ENCODE measurements around the gene LEMD3.

The LEMD3 gene

GRCh38 chr12:65229441-65229840 lies 60.1 kb downstream of the LEMD3 start:
- DNase-seq = no peak
- TF ChIP-seq CTCF (IDR thresholded peaks at IDR 0.05; ENCODE audit: low read depth, low read length) = no peak
- H3K4me1 ChIP-seq = no peaks in the 10 kb centered on the region
- no peaks in the 10 kb centered on the region; the same call in 1 of the 2 replicates for H3K36me3 ChIP-seq
- H3K9me3 ChIP-seq = no peaks in the 10 kb centered on the region
- no peaks in the 10 kb centered on the region for H3K27me3 ChIP-seq
- no peak overlapping the region for H3K4me3 ChIP-seq (ENCODE audit: low read depth, low read length)

- no peak overlapping the region for H3K4me3 ChIP-seq (ENCODE audit: low read depth, low read length)
- H3K9me3 ChIP-seq = no peaks in the 10 kb centered on the region
- H3K36me3 ChIP-seq = no peaks in the 10 kb centered on the region; the same call in 1 of the 2 replicates
- TF ChIP-seq CTCF (IDR thresholded peaks at IDR 0.05; ENCODE audit: low read depth, low read length) = peak; percentile 25; the same call in 1 of the 2 replicates
- H3K4me1 ChIP-seq = no peaks in the 10 kb centered on the region
- DNase-seq = no peak
- no peaks in the 10 kb centered on the region for H3K27me3 ChIP-seq
These were observed 63.2 kb downstream of the LEMD3 start for GRCh38 chr12:65232476-65233077.

- H3K4me3 ChIP-seq (ENCODE audit: low read depth, low read length) = no peak overlapping the region
- no peaks in the 10 kb centered on the region for H3K4me1 ChIP-seq
- no peaks in the 10 kb centered on the region for H3K27me3 ChIP-seq
- TF ChIP-seq CTCF (IDR thresholded peaks at IDR 0.05; ENCODE audit: low read depth, low read length) = no peak
- H3K36me3 ChIP-seq = peaks cover 4% of the 10 kb centered on the region; the same call in 1 of the 2 replicates
- no peak for DNase-seq
- H3K9me3 ChIP-seq = no peaks in the 10 kb centered on the region
These were observed 67.8 kb downstream of the LEMD3 start for GRCh38 chr12:65237153-65237552.

- H3K27me3 ChIP-seq = no peaks in the 10 kb centered on the region
- H3K4me1 ChIP-seq = no peaks in the 10 kb centered on the region
- TF ChIP-seq CTCF (IDR thresholded peaks at IDR 0.05; ENCODE audit: low read depth, low read length) = no peak
- no peak for DNase-seq
- H3K36me3 ChIP-seq = peaks cover 10% of the 10 kb centered on the region; the same call in 1 of the 2 replicates
- no peaks in the 10 kb centered on the region for H3K9me3 ChIP-seq
- H3K4me3 ChIP-seq (ENCODE audit: low read depth, low read length) = no peak overlapping the region
These were observed 69.2 kb downstream of the LEMD3 start for GRCh38 chr12:65238609-65239008.

GRCh38 chr12:65248656-65249633 lies 79.6 kb downstream of the LEMD3 start:
- no peaks in the 10 kb centered on the region for H3K27me3 ChIP-seq
- H3K4me1 ChIP-seq = no peaks in the 10 kb centered on the region
- no peak for DNase-seq
- H3K36me3 ChIP-seq = no peaks in the 10 kb centered on the region; the same call in 1 of the 2 replicates
- TF ChIP-seq CTCF (IDR thresholded peaks at IDR 0.05; ENCODE audit: low read depth, low read length) = no peak
- H3K9me3 ChIP-seq = no peaks in the 10 kb centered on the region
- H3K4me3 ChIP-seq (ENCODE audit: low read depth, low read length) = no peak overlapping the region
